ENCODE data around the gene MILR1. TPM values are rescaled to one million over a fixed set of nuclear protein-coding genes. Genes with fewer than 3 reads are reported as not detected.

MILR1 gene
- total RNA-seq, 2 experiments from 2014 or later: not detected

DNA sequence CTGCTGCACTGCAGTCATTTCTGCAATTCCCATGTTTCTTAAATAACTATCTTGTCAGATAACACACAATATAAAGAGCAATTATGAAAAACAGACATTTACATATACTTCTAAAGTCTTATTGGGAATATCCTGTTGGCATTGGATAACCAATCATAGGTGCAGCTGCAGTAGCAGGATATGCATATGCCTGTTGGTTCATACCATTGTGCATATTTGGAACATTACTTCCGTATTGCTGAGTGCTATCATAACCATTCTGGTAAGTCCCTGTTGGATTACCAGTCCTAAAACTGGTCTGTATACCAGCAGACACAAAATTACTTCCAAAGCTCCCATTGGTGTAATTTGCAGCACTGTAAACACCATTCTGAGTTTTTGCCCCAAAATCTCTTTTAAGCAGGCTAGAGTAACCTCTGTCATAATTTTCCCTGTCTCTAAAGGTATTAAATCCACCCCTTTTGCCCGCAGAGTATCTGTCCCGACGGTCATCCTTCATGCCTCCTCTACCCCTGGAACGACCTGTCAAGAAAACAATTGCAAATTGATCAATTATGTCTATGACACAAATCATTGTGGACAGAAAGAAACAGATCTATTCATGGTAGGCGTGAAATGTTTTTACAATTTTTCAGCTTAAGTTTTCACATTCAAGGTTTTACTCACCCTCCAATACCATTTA lies 51.0 kb downstream of the MILR1 start:
- intact Hi-C loops (cut with micrococcal nuclease): loop anchor here (5.0 to 10.0 kb wide), 5 partner anchors 195 to 725 kb away; partner anchors contain the start of genes CCDC47 and DDX42
- no peak overlapping the region for H3K4me3 Mint-ChIP-seq
- no peaks in the 10 kb centered on the region for H3K27me3 Mint-ChIP-seq
- ChIA-PET POLR2A (no interaction called here), CTCF (interaction anchor here (0.6 to 2.3 kb wide), 3 partner anchors 9 to 99 kb away, joined by 3 to 11 read pairs (median 5); no protein-coding TSS in a partner anchor)
- H3K9me3 Mint-ChIP-seq: no peaks in the 10 kb centered on the region
- peak overlapping the region; percentile 67 for H3K27ac Mint-ChIP-seq
- DNase-seq: no peak
- H3K4me1 Mint-ChIP-seq (ENCODE audit: low read depth): peaks cover 84% of the 10 kb centered on the region
- H3K36me3 Mint-ChIP-seq: peaks cover 67% of the 10 kb centered on the region

DNA sequence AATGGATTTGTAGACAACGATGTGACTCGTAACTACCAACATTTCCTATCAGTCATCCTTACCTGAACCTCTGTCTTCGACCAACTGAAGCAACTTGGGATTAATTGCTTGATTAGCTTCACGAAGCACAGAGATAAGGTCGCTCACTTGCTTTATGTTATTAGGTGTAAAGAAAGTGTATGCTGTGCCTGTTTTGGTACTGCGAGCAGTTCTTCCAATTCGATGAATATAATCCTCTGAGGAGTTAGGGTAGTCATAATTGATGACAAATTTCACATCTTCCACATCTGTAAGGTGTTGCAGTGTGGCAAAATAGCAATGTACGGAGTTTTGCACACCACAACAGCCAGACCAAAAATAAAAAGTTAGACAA lies 51.6 kb downstream of the MILR1 start:
- no peak for DNase-seq
- ChIA-PET CTCF (interaction anchor here (1.0 kb wide), 1 partner anchor 10 kb away, joined by 3 read pairs; no protein-coding TSS in a partner anchor), POLR2A (no interaction called here)
- peaks cover 83% of the 10 kb centered on the region for H3K4me1 Mint-ChIP-seq (ENCODE audit: low read depth)
- intact Hi-C loops (cut with micrococcal nuclease): loop anchor here (10.0 kb wide), 3 partner anchors 436 to 726 kb away; partner anchors contain the start of genes CCDC47 and DDX42
- H3K27ac Mint-ChIP-seq: peak overlapping the region; percentile 67
- no peak overlapping the region for H3K4me3 Mint-ChIP-seq
- H3K36me3 Mint-ChIP-seq: peaks cover 71% of the 10 kb centered on the region
- no peaks in the 10 kb centered on the region for H3K9me3 Mint-ChIP-seq
- peaks cover 1% of the 10 kb centered on the region for H3K27me3 Mint-ChIP-seq

DNA sequence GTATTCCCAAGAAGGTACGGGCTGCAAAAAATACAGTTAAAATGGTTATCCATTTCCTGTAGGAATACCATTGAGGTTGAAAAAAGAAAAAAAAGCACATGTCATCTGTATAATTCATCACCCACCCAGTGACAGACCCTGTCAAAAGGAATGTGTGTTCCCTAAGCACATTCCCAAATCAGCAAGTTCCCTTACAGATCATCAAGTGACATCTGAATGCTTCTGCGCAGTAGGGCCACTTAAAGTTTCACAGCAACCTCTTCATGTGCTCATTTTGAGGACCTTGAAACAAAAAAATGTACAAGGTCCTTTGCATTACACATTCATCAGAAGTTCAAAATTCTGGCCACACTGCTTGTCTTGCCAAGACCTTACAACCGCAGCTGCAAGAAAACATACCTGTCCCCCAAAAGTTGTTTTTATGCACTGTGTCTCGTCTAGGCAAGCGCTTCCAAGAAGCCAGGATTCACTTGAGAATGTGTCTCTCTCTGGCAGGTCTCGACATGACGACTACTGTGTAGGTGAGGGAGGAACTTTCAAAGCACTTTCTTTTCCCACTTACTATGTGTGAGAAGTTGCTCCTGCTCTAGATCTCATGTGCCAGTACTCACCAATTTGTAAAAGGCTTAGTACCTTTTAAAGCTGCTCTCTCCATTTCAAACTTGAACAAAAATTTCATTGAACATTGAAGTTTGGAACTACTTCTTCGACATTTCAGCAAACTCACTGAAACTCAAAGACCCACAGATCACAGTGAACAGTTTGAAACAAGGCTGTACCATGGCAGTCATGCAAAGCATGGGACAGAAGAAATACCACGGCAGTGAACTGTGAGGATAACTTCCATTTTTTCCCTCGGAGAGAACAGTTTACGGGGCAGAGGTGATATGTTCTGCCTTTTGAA lies 52.2 kb downstream of the MILR1 start:
- peaks cover 78% of the 10 kb centered on the region for H3K4me1 Mint-ChIP-seq (ENCODE audit: low read depth)
- peaks cover 77% of the 10 kb centered on the region for H3K36me3 Mint-ChIP-seq
- no peak overlapping the region for H3K4me3 Mint-ChIP-seq
- ChIA-PET POLR2A (no interaction called here), CTCF (interaction anchor here (1.0 kb wide), 1 partner anchor 10 kb away, joined by 3 read pairs; no protein-coding TSS in a partner anchor)
- peak overlapping the region; percentile 67 for H3K27ac Mint-ChIP-seq
- H3K27me3 Mint-ChIP-seq: peaks cover 2% of the 10 kb centered on the region
- intact Hi-C loops (cut with micrococcal nuclease): loop anchor here (10.0 kb wide), 3 partner anchors 436 to 726 kb away; partner anchors contain the start of genes CCDC47 and DDX42
- H3K9me3 Mint-ChIP-seq: no peaks in the 10 kb centered on the region
- no peak for DNase-seq

DNA sequence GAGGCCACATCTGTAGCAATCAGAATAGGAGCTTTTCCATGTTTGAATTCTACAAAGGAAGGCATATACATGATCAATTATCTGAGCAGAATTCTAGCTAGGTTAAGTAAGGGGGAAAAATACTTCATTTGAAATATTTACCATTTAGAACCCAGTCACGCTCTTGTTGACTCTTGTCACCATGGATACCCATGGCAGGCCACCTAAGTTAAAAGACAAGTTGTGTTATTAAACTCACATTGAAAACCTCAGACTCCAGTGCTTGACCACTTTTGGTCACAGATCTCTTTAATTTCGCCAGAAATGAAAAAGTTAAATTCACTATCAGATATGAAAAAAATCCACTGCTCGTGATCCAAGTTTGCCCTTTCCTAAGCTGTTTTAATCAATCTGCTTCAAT lies 53.1 kb downstream of the MILR1 start:
- peaks cover 76% of the 10 kb centered on the region for H3K4me1 Mint-ChIP-seq (ENCODE audit: low read depth)
- H3K4me3 Mint-ChIP-seq: no peak overlapping the region
- H3K9me3 Mint-ChIP-seq: no peaks in the 10 kb centered on the region
- intact Hi-C loops (cut with micrococcal nuclease): loop anchor here (10.0 kb wide), 3 partner anchors 437 to 727 kb away; partner anchors contain the start of genes CCDC47 and DDX42
- CTCF ChIA-PET: no interaction called here
- peaks cover 2% of the 10 kb centered on the region for H3K27me3 Mint-ChIP-seq
- no peak for DNase-seq
- POLR2A ChIA-PET: no interaction called here
- peak overlapping the region; percentile 67 for H3K27ac Mint-ChIP-seq
- H3K36me3 Mint-ChIP-seq: peaks cover 79% of the 10 kb centered on the region

- no peak overlapping the region for H3K4me3 Mint-ChIP-seq
Observed at GRCh38 chr17:64502809-64503208, 53.9 kb downstream of the MILR1 start.

DNA sequence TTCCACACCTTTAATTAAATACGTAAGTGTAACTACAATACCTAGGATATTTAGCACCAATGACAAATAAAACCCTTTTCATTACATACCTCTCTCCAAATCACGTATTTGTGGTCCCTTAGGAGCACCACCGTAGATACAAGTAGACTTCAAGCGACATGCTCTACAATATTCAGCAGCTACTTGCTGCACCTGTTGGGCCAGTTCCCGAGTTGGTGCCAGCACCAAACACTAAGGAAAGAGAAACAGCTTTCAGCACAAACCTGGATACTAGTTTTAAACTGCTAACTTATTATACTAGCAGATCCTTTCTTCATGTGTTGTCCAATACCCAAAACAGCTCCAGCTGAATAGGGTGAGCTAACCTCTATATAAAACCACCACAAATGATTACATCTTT lies 54.4 kb downstream of the MILR1 start:
- POLR2A ChIA-PET: interaction anchor here (0.5 to 1.5 kb wide), 3 partner anchors 11 to 96 kb away, joined by 3 to 6 read pairs (median 3); no protein-coding TSS in a partner anchor
- Mint-ChIP-seq H3K9me3 (no peaks in the 10 kb centered on the region), H3K36me3 (peaks cover 73% of the 10 kb centered on the region), H3K27me3 (peaks cover 2% of the 10 kb centered on the region), H3K4me1 (ENCODE audit: low read depth) (peaks cover 69% of the 10 kb centered on the region), H3K27ac (peak overlapping the region; percentile 77), H3K4me3 (no peak overlapping the region)
- no peak for DNase-seq
- CTCF ChIA-PET: interaction anchor here (0.9 to 1.6 kb wide), 3 partner anchors 10 to 84 kb away, joined by 3 to 6 read pairs (median 4); no protein-coding TSS in a partner anchor
- intact Hi-C loops (cut with micrococcal nuclease): loop anchor here (10.0 kb wide), 3 partner anchors 439 to 729 kb away; partner anchors contain the start of genes CCDC47 and DDX42

More at GRCh38 chr17:64502809-64503208, 53.9 kb downstream of the MILR1 start:
- ChIA-PET POLR2A (interaction anchor here (0.5 to 1.5 kb wide), 2 partner anchors 10 to 69 kb away, joined by 3 to 6 read pairs; no protein-coding TSS in a partner anchor), CTCF (interaction anchor here (1.0 to 1.6 kb wide), 2 partner anchors 10 to 12 kb away, joined by 4 to 6 read pairs; no protein-coding TSS in a partner anchor)
- Mint-ChIP-seq H3K27ac (peak overlapping the region; percentile 77), H3K36me3 (peaks cover 78% of the 10 kb centered on the region), H3K27me3 (peaks cover 2% of the 10 kb centered on the region), H3K4me1 (ENCODE audit: low read depth) (peaks cover 72% of the 10 kb centered on the region), H3K9me3 (no peaks in the 10 kb centered on the region)
- no peak for DNase-seq
- intact Hi-C loops (cut with micrococcal nuclease): loop anchor here (10.0 kb wide), 3 partner anchors 438 to 728 kb away; partner anchors contain the start of genes CCDC47 and DDX42

DNA sequence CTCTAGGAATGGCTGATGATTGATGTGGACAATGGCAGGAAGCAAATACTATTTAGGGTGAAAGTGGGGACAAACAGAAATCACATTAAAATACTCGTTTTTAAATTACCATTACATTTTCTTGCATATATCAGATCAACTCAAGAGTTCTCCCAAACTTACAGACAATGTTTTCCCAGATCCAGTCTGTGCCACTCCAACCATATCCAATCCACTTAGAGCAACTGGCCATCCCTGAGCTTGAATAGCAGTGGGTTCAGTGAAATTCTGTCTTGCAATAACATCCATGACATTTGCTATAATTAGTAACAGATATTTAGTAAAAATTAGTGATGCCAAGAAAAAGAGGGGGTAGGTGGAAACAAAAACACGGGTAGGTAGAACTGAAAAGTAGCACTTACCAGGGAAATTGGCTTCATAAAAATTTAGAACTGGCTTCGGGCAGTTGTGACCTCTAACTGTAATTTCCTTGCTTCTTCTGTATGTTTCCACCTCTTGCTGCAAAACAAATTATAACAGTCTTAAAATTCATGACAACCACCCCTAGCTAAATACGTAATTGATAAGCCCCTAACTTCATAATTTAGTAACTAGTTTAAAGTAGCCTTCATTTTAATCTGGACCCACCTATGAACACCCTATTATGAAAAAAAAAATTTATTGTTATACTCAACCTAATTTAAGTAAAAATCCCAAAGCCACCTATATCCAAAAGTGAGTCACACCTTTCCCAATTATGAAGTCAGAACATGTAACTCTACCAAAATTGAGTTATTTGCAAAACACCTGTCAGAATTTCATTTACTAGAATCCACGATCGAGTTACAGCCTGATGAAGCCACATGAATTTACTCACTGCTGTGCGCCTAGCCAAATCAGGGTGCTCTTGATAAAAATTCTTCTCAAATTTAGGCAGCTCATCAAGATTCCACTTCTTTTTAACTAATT lies 55.2 kb downstream of the MILR1 start:
- POLR2A ChIA-PET: interaction anchor here (1.1 to 4.2 kb wide), 6 partner anchors 8 to 130 kb away, joined by 3 to 125 read pairs (median 6); partner anchors contain the start of gene POLG2
- Mint-ChIP-seq H3K9me3 (no peaks in the 10 kb centered on the region), H3K4me3 (peak overlapping the region; percentile 97), H3K27ac (peak overlapping the region; percentile 100), H3K36me3 (peaks cover 72% of the 10 kb centered on the region), H3K4me1 (ENCODE audit: low read depth) (peaks cover 67% of the 10 kb centered on the region), H3K27me3 (peaks cover 2% of the 10 kb centered on the region)
- CTCF ChIA-PET: interaction anchor here (0.9 to 4.2 kb wide), 5 partner anchors 8 to 85 kb away, joined by 3 to 46 read pairs (median 6); partner anchors contain the start of gene POLG2
- intact Hi-C loops (cut with micrococcal nuclease): loop anchor here (10.0 kb wide), 3 partner anchors 439 to 729 kb away; partner anchors contain the start of genes CCDC47 and DDX42
- DNase-seq: no peak

DNA sequence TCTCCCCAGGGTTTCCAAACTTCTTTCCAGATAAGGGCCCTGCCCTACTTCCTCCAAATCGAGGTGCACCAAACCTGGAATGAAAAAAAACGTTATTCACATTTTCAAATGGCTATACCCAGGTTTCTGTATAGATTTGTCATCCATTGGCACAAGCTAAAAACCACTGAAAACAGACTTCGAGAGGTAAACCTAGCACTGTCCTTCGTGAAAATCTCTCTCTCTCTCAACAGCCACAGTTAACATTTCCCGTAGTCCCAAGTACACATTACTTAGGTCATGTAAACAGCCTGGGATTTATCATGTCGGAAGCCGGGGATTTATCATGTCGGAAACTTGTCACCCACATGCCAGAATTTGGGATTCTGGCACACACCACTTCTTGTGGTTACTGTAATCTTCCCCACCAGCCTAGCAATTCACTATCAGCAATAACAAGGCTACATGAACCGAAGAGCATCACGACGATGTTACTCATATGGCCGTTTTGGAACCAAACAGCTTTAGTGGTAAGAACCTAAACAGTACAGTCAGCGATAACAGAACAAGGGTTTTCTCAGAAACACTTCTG lies 55.9 kb downstream of the MILR1 start:
- Mint-ChIP-seq H3K27ac (peak overlapping the region; percentile 100), H3K36me3 (peaks cover 69% of the 10 kb centered on the region), H3K27me3 (peaks cover 2% of the 10 kb centered on the region), H3K9me3 (no peaks in the 10 kb centered on the region), H3K4me1 (ENCODE audit: low read depth) (peaks cover 65% of the 10 kb centered on the region), H3K4me3 (peak overlapping the region; percentile 97)
- POLR2A ChIA-PET: interaction anchor here (0.6 to 4.2 kb wide), 19 partner anchors 8 to 732 kb away, joined by 3 to 125 read pairs (median 5); partner anchors contain the start of genes CCDC47 and POLG2
- CTCF ChIA-PET: interaction anchor here (0.6 to 4.2 kb wide), 7 partner anchors 9 to 373 kb away, joined by 3 to 46 read pairs (median 3); partner anchors contain the start of gene POLG2
- DNase-seq: no peak
- intact Hi-C loops (cut with micrococcal nuclease): loop anchor here (1.0 to 10.0 kb wide), 7 partner anchors 373 to 808 kb away; partner anchors contain the start of genes CCDC47, DDX42, ERN1 and ICAM2

DNA sequence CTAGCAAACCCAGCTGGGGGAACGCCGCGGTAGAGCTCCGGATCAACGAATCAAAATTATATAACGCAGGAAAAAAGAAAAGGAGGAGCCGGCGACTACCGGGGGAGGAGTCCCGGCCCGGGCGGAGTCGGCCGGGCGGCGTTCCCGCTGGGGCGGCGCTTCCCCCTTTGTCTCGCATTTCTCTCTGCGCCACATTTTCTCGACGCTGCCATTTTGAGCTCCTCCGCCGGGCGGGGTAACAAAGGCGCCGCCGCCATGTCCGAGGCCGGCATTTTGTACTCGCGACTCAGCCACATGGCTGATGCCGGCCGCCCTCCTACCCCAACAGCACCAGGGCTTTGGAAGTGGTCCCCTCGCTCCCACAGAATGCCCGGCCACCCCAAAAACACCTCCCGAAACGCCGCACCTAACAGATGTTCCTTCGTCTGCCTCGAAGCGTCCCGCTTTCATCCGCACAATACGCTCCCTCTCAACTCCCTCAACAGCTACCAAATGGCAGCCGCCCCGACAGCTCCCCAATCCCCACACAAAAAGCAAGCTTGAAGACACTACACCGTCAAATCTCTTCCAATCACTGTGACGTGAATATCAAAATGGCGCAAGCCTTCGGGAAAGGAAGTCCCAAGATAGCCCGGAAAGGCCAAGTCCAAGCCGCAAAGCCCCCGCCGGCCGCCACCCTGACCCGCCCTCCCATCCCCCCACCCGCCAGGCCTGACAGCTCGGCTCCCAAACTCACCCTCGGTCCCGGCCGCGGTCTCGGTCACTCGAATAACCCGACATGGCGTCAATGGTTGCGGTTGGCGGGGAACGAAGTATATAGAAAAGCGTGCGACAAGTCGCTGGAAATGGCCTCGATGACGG lies 56.7 kb downstream of the MILR1 start:
- Mint-ChIP-seq H3K27me3 (peaks cover 2% of the 10 kb centered on the region), H3K27ac (peak overlapping the region; percentile 100), H3K4me3 (peak overlapping the region; percentile 97), H3K9me3 (no peaks in the 10 kb centered on the region), H3K36me3 (peaks cover 64% of the 10 kb centered on the region), H3K4me1 (ENCODE audit: low read depth) (peaks cover 60% of the 10 kb centered on the region)
- POLR2A ChIA-PET: interaction anchor here (0.6 to 4.2 kb wide), 23 partner anchors 9 to 732 kb away, joined by 3 to 125 read pairs (median 5); partner anchors contain the start of genes CCDC47 and POLG2
- peak; percentile 92 for DNase-seq
- CTCF ChIA-PET: interaction anchor here (0.6 to 4.2 kb wide), 10 partner anchors 9 to 373 kb away, joined by 3 to 46 read pairs (median 4); partner anchors contain the start of gene POLG2
- intact Hi-C loops (cut with micrococcal nuclease): loop anchor here (1.0 to 10.0 kb wide), 13 partner anchors 8 to 808 kb away; partner anchors contain the start of genes CCDC47, DDX42, ERN1 and ICAM2

Data from activated CD4-positive, alpha-beta memory T cell treated with anti-CD3 and anti-CD28 coated beads for 36 hours (primary cell).